Stomach (tissue), 9 donors: ENCODE measurements around the gene SERPINA10. TPM values are rescaled to one million over a fixed set of nuclear protein-coding genes. Genes with fewer than 3 reads are reported as not detected.
"Not testable (repeated sequence)": the region's sequence is repeated elsewhere in the genome, so short reads cannot be mapped to it uniquely, and the experiment has no call there.

Experiments
- DNase-seq, 2 donors: peaks; one replicate each; pipeline versions ENCODE4 v3.0.0 to v3.0.0-alpha.2; 2013 to 2019
- H3K27ac ChIP-seq, 5 donors: fragments of 200-600 bp in 4 of 5; sonication (generic) in 4 of 5; one replicate each; pipeline ENCODE4 v1.5.1; 2013 to 2019; ENCODE audit warnings: mild to moderate bottlenecking in 1 of 5, moderate library complexity in 1 of 5
- H3K27me3 ChIP-seq, 3 donors: fragments of 200-600 bp; sonication (generic); one replicate each; pipeline ENCODE4 v1.5.1; 2017 to 2019; ENCODE audit warnings: mixed run types in 1 of 3
- H3K36me3 ChIP-seq, 4 donors: fragments of 200-600 bp; sonication (generic); 1 replicate in 3 of 4; 2 replicates in 1 of 4; pipeline ENCODE4 v1.5.1; 2016 to 2019
- H3K4me1 ChIP-seq, 4 donors: fragments of 200-600 bp; sonication (generic); one replicate each; pipeline ENCODE4 v1.5.1; 2016 to 2019
- H3K4me3 ChIP-seq, 4 donors: fragments of 200-600 bp; sonication (generic) in 3 of 4; one replicate each; pipeline ENCODE4 v1.5.1; 2016 to 2019; ENCODE audit warnings: mild to moderate bottlenecking in 1 of 4
- H3K9me3 ChIP-seq, 4 donors: fragments of 200-600 bp; sonication (generic); one replicate each; pipeline ENCODE4 v1.5.1; 2016 to 2019
- CTCF ChIP-seq, 7 experiments: fragments of 450-650 bp in 4 of 7; fragments of 200-600 bp in 3 of 7; sonication (generic) in 3 of 7; IDR thresholded peaks; one replicate each; pipeline ENCODE4 v1.5.1; 2016 to 2019; ENCODE audit warnings: antibody characterized with exemption in 7 of 7, control low read depth in 2 of 7, mild to moderate bottlenecking in 1 of 7
- EP300 ChIP-seq: sonication (generic); formaldehyde crosslinking; IDR thresholded peaks from one replicate; pipeline ENCODE4 v1.6.1; 2017; ENCODE audit warnings: antibody characterized with exemption
- POLR2A ChIP-seq, 4 donors: fragments of 450-650 bp; IDR thresholded peaks; one replicate each; pipeline ENCODE4 v1.6.1; 2016; ENCODE audit warnings: antibody characterized with exemption in 4 of 4, control low read depth in 2 of 4, mild to moderate bottlenecking in 1 of 4, moderate library complexity in 1 of 4
- POLR2AphosphoS5 ChIP-seq, 3 donors: sonication (generic); formaldehyde crosslinking; IDR thresholded peaks; one replicate each; pipeline ENCODE4 v1.6.1; 2016; ENCODE audit warnings: antibody characterized with exemption in 3 of 3
- WGBS, 5 donors: extraction: QIAGEN DNeasy Blood & Tissue Kit in 3 of 5; methylation state at CpG; one replicate each; pipeline versions ENCODE4 v1.1.5 to v1.1.7; 2013 to 2018; 5-methylcytosine and 5-hydroxymethylcytosine counted together
- intact Hi-C: fragments of 100-400 bp; cut with DNase I; formaldehyde crosslinking; loops from one replicate; pipeline ENCODE4 v1.15.1; 2023; ENCODE audit warnings: low total_unique reads
- polyA plus RNA-seq, 3 donors: library from polyadenylated mRNA; stranded (reverse); fragments of 200-250 nt; gene quantifications; one replicate each; pipeline ENCODE4 v1.2.3, GENCODE V29; 2013
- total RNA-seq, 5 donors: library from RNA; depleted of rRNA; stranded (reverse); fragments of >200 nt; gene quantifications; one replicate each; pipeline versions ENCODE4 v1.1.0 to v1.2.3, GENCODE V29; 2014 to 2016
- donor health status: healthy with polysubstance abuse.
- donor health status: Bipolar disorder and iron deficiency.
- donor health status: healthy.

The SERPINA10 gene
- total and polyA plus RNA-seq, 8 donors: 0.10 to 0.37 TPM; not detected in 6

GRCh38 chr14:94278731-94279130 is 14.3 kb downstream of the SERPINA10 start:
- 56 to 68% (median 67%) methylated on average over 2 of the region's 2 CpGs for WGBS, 5 donors
- no peak overlapping the region for H3K27ac ChIP-seq
- H3K27me3 ChIP-seq: peaks cover 0 to 7% (median 0%) of the 10 kb centered on the region in 3 donors
- H3K4me3 ChIP-seq: no peak overlapping the region
- intact Hi-C loops: no loop called here
- no peaks in the 10 kb centered on the region for H3K9me3 ChIP-seq
- H3K4me1 ChIP-seq: no peaks in the 10 kb centered on the region
- no peak for TF ChIP-seq POLR2A (IDR thresholded peaks at IDR 0.05)
- TF ChIP-seq CTCF (IDR thresholded peaks at IDR 0.05): no peak
- no peak for TF ChIP-seq EP300
- no peak for TF ChIP-seq POLR2AphosphoS5 (IDR thresholded peaks at IDR 0.05)
- H3K36me3 ChIP-seq: no peaks in the 10 kb centered on the region
- no peak for DNase-seq

- H3K4me3 ChIP-seq, H3K9me3 ChIP-seq, H3K27ac ChIP-seq, intact Hi-C loops, H3K27me3 ChIP-seq, H3K4me1 ChIP-seq, H3K36me3 ChIP-seq: not testable (repeated sequence)
- peak in 1 of 2 donors; percentile 42 for DNase-seq
- WGBS, 5 donors: 66 to 81% (median 77%) methylated on average over 11 of the region's 11 CpGs
Observed at GRCh38 chr14:94276898-94277561, 16.0 kb downstream of the SERPINA10 start.

- no peak for DNase-seq
- 77 to 84% (median 79%) methylated on average over 10 of the region's 10 CpGs for WGBS, 5 donors
- no peak for TF ChIP-seq POLR2AphosphoS5 (IDR thresholded peaks at IDR 0.05)
- no peak for TF ChIP-seq CTCF (IDR thresholded peaks at IDR 0.05)
- TF ChIP-seq POLR2A (IDR thresholded peaks at IDR 0.05): no peak
- TF ChIP-seq EP300: no peak
- intact Hi-C loops: no loop called here
- Histone ChIP-seq H3K27me3 (no peaks in the 10 kb centered on the region), H3K4me1 (no peaks in the 10 kb centered on the region), H3K9me3 (no peaks in the 10 kb centered on the region), H3K36me3 (no peaks in the 10 kb centered on the region), H3K4me3 (no peak overlapping the region), H3K27ac (no peak overlapping the region)
Observed at GRCh38 chr14:94269156-94269555, 23.9 kb downstream of the SERPINA10 start.

- DNase-seq, H3K27ac ChIP-seq, H3K36me3 ChIP-seq, H3K9me3 ChIP-seq, H3K27me3 ChIP-seq, H3K4me3 ChIP-seq, H3K4me1 ChIP-seq, intact Hi-C loops: not testable (repeated sequence)
- WGBS, 5 donors: 74 to 81% (median 78%) methylated on average over 7 of the region's 7 CpGs
Observed at GRCh38 chr14:94268582-94268981, 24.5 kb downstream of the SERPINA10 start.

GRCh38 chr14:94267352-94267751 is 25.7 kb downstream of the SERPINA10 start:
- WGBS, 5 donors: 55 to 78% (median 68%) methylated on average over 1 of the region's 1 CpG
- H3K27ac ChIP-seq: no peak overlapping the region
- intact Hi-C loops: no loop called here
- no peak overlapping the region for H3K4me3 ChIP-seq
- TF ChIP-seq POLR2A (IDR thresholded peaks at IDR 0.05) (no peak), POLR2AphosphoS5 (IDR thresholded peaks at IDR 0.05) (no peak), EP300 (no peak), CTCF (IDR thresholded peaks at IDR 0.05) (no peak)
- H3K36me3 ChIP-seq: no peaks in the 10 kb centered on the region
- H3K27me3 ChIP-seq: no peaks in the 10 kb centered on the region
- no peak for DNase-seq
- H3K9me3 ChIP-seq: peaks cover 0 to 9% (median 4%) of the 10 kb centered on the region in 4 donors
- no peaks in the 10 kb centered on the region for H3K4me1 ChIP-seq

GRCh38 chr14:94264195-94264594 is 28.9 kb downstream of the SERPINA10 start:
- 70 to 89% (median 81%) methylated on average over 3 of the region's 3 CpGs for WGBS, 5 donors

More at GRCh38 chr14:94264195-94264594, 28.9 kb downstream of the SERPINA10 start:
- peaks cover 0 to 16% (median 7%) of the 10 kb centered on the region in 4 donors for H3K9me3 ChIP-seq
- intact Hi-C loops, H3K4me3 ChIP-seq, H3K36me3 ChIP-seq, DNase-seq, H3K27me3 ChIP-seq, H3K27ac ChIP-seq, H3K4me1 ChIP-seq: not testable (repeated sequence)
